Sigmoid colon (tissue), 7 donors: Measurements from ENCODE around the gene SOCS6. TPM values are rescaled to one million over a fixed set of nuclear protein-coding genes. Genes with fewer than 3 reads are reported as not detected.

Experiments used
- DNase-seq: peaks from one replicate; pipeline ENCODE4 v3.0.0-alpha.2; 2019
- H3K27ac ChIP-seq, 4 donors: fragments of 200-600 bp; sonication (generic); one replicate each; pipeline ENCODE4 v1.5.1; 2016 to 2019; ENCODE audit warnings: mild to moderate bottlenecking in 1 of 4
- H3K27me3 ChIP-seq, 3 donors: fragments of 200-600 bp; sonication (generic); one replicate each; pipeline ENCODE4 v1.5.1; 2019; ENCODE audit warnings: mild to moderate bottlenecking in 1 of 3
- H3K36me3 ChIP-seq, 4 donors: fragments of 200-600 bp; sonication (generic); one replicate each; pipeline ENCODE4 v1.5.1; 2016 to 2019
- H3K4me1 ChIP-seq, 4 donors: fragments of 200-600 bp; sonication (generic); one replicate each; pipeline ENCODE4 v1.5.1; 2017 to 2019
- H3K4me3 ChIP-seq, 4 donors: fragments of 200-600 bp; sonication (generic); one replicate each; pipeline ENCODE4 v1.5.1; 2017 to 2019; ENCODE audit warnings: mild to moderate bottlenecking in 2 of 4, moderate library complexity in 1 of 4
- H3K9me3 ChIP-seq, 4 donors: fragments of 200-600 bp in 3 of 4; sonication (generic) in 3 of 4; one replicate each; pipeline versions ENCODE4 v1.5.1 to v1.6.1; 2013 to 2019
- CTCF ChIP-seq, 4 experiments: fragments of 450-650 bp in 3 of 4; fragments of 200-600 bp in 1 of 4; IDR thresholded peaks; one replicate each; pipeline ENCODE4 v1.5.1; 2016 to 2019; ENCODE audit warnings: antibody characterized with exemption in 4 of 4, mild to moderate bottlenecking in 3 of 4, moderate library complexity in 2 of 4
- EP300 ChIP-seq, 4 donors: sonication (generic); formaldehyde crosslinking; IDR thresholded peaks; one replicate each; pipeline ENCODE4 v1.6.1; 2017; ENCODE audit warnings: antibody characterized with exemption in 4 of 4
- POLR2A ChIP-seq, 2 donors: fragments of 450-650 bp; IDR thresholded peaks; one replicate each; pipeline ENCODE4 v1.6.1; 2016; ENCODE audit warnings: antibody characterized with exemption in 2 of 2, mild to moderate bottlenecking in 2 of 2, moderate library complexity in 2 of 2
- POLR2AphosphoS5 ChIP-seq, 4 donors: sonication (generic); formaldehyde crosslinking; IDR thresholded peaks; one replicate each; pipeline ENCODE4 v1.6.1; 2017; ENCODE audit warnings: antibody characterized with exemption in 4 of 4
- WGBS, 2 donors: extraction: QIAGEN DNeasy Blood & Tissue Kit; methylation state at CpG; one replicate each; pipeline ENCODE4 v1.1.7; 2013; 5-methylcytosine and 5-hydroxymethylcytosine counted together
- intact Hi-C: fragments of 100-400 bp; cut with DNase I; formaldehyde crosslinking; loops from one replicate; pipeline ENCODE4 v1.15.1; 2023
- polyA plus RNA-seq, 3 donors: library from polyadenylated mRNA; stranded (reverse); fragments of 200-250 nt; gene quantifications; one replicate each; pipeline ENCODE4 v1.2.3, GENCODE V29; 2013
- total RNA-seq, 4 donors: library from RNA; depleted of rRNA; stranded (reverse); fragments of >200 nt; gene quantifications; one replicate each; pipeline ENCODE4 v1.1.0, GENCODE V29; 2016
- donor health status: healthy with polysubstance abuse.
- donor health status: Bipolar disorder and iron deficiency.
- donor health status: healthy.

SOCS6 gene
- total and polyA plus RNA-seq, 7 donors: 11.4 to 23.9 (median 18.5) TPM

GRCh38 chr18:70328169-70328568 is 39.3 kb downstream of the SOCS6 start:
- no peak overlapping the region for H3K27ac ChIP-seq
- no peak overlapping the region for H3K4me3 ChIP-seq
- no peaks in the 10 kb centered on the region for H3K27me3 ChIP-seq
- H3K4me1 ChIP-seq: peaks cover 0 to 16% (median 6%) of the 10 kb centered on the region in 4 donors
- intact Hi-C loops: no loop called here
- no peak for DNase-seq
- no peaks in the 10 kb centered on the region for H3K9me3 ChIP-seq
- H3K36me3 ChIP-seq: peaks cover 0 to 21% (median 12%) of the 10 kb centered on the region in 4 donors
- no peak for TF ChIP-seq EP300 (IDR thresholded peaks at IDR 0.05)
- TF ChIP-seq POLR2A (IDR thresholded peaks at IDR 0.05): no peak
- WGBS, 2 donors: 93 to 95% methylated on average over 4 of the region's 4 CpGs

- no peaks in the 10 kb centered on the region for H3K27me3 ChIP-seq
- 51 to 81% methylated on average over 2 of the region's 2 CpGs for WGBS, 2 donors
- DNase-seq: no peak
- TF ChIP-seq CTCF (IDR thresholded peaks at IDR 0.05) (no peak), POLR2A (IDR thresholded peaks at IDR 0.05) (no peak), POLR2AphosphoS5 (IDR thresholded peaks at IDR 0.05) (no peak), EP300 (IDR thresholded peaks at IDR 0.05) (no peak)
- no peak overlapping the region for H3K4me3 ChIP-seq
- no peaks in the 10 kb centered on the region for H3K9me3 ChIP-seq
- H3K4me1 ChIP-seq: peaks cover 0 to 14% (median 11%) of the 10 kb centered on the region in 4 donors
- peaks cover 0 to 21% (median 12%) of the 10 kb centered on the region in 4 donors for H3K36me3 ChIP-seq
- intact Hi-C loops: no loop called here
- no peak overlapping the region for H3K27ac ChIP-seq
Measured at GRCh38 chr18:70329071-70329470, 40.2 kb downstream of the SOCS6 start.

GRCh38 chr18:70330887-70331286 is 42.0 kb downstream of the SOCS6 start:
- Histone ChIP-seq H3K4me1 (peaks cover 0 to 15% (median 12%) of the 10 kb centered on the region in 4 donors), H3K9me3 (peaks cover 0 to 3% (median 0%) of the 10 kb centered on the region in 4 donors), H3K36me3 (peaks cover 0 to 7% (median 3%) of the 10 kb centered on the region in 4 donors), H3K4me3 (no peak overlapping the region), H3K27me3 (no peaks in the 10 kb centered on the region), H3K27ac (no peak overlapping the region)
- 67 to 85% methylated on average over 6 of the region's 6 CpGs for WGBS, 2 donors
- no peak for TF ChIP-seq CTCF (IDR thresholded peaks at IDR 0.05)
- no peak for TF ChIP-seq POLR2A (IDR thresholded peaks at IDR 0.05)
- TF ChIP-seq POLR2AphosphoS5 (IDR thresholded peaks at IDR 0.05): no peak
- TF ChIP-seq EP300 (IDR thresholded peaks at IDR 0.05): no peak
- no peak for DNase-seq
- intact Hi-C loops: no loop called here

GRCh38 chr18:70331456-70332097 is 42.7 kb downstream of the SOCS6 start:
- TF ChIP-seq EP300 (IDR thresholded peaks at IDR 0.05) (no peak), CTCF (IDR thresholded peaks at IDR 0.05) (no peak), POLR2AphosphoS5 (IDR thresholded peaks at IDR 0.05) (no peak), POLR2A (IDR thresholded peaks at IDR 0.05) (no peak)
- Histone ChIP-seq H3K4me1 (peaks cover 0 to 20% (median 14%) of the 10 kb centered on the region in 4 donors), H3K27me3 (no peaks in the 10 kb centered on the region), H3K27ac (no peak overlapping the region), H3K36me3 (peaks cover 0 to under 1% (median 0%) of the 10 kb centered on the region in 4 donors), H3K4me3 (no peak overlapping the region), H3K9me3 (peaks cover 0 to 3% (median 0%) of the 10 kb centered on the region in 4 donors)
- whole genome bisulfite sequencing, 2 donors: 66 to 82% methylated on average over 5 of the region's 5 CpGs
- no peak for DNase-seq
- intact Hi-C loops: no loop called here

- Histone ChIP-seq H3K36me3 (no peaks in the 10 kb centered on the region), H3K4me3 (no peak overlapping the region), H3K27ac (no peak overlapping the region), H3K4me1 (peaks cover 0 to 31% (median 25%) of the 10 kb centered on the region in 4 donors), H3K27me3 (no peaks in the 10 kb centered on the region), H3K9me3 (peaks cover 0 to 3% (median 0%) of the 10 kb centered on the region in 4 donors)
- no peak for TF ChIP-seq POLR2AphosphoS5 (IDR thresholded peaks at IDR 0.05)
- TF ChIP-seq EP300 (IDR thresholded peaks at IDR 0.05): no peak
- TF ChIP-seq CTCF (IDR thresholded peaks at IDR 0.05): no peak
- no peak for TF ChIP-seq POLR2A (IDR thresholded peaks at IDR 0.05)
- intact Hi-C loops: no loop called here
- no peak for DNase-seq
- 88 to 100% methylated on average over 1 of the region's 1 CpG for whole genome bisulfite sequencing, 2 donors
Measured at GRCh38 chr18:70332694-70333093, 43.8 kb downstream of the SOCS6 start.
